ENCODE data around the gene SMAD3.

- TF ChIP-seq, protein P1, sequence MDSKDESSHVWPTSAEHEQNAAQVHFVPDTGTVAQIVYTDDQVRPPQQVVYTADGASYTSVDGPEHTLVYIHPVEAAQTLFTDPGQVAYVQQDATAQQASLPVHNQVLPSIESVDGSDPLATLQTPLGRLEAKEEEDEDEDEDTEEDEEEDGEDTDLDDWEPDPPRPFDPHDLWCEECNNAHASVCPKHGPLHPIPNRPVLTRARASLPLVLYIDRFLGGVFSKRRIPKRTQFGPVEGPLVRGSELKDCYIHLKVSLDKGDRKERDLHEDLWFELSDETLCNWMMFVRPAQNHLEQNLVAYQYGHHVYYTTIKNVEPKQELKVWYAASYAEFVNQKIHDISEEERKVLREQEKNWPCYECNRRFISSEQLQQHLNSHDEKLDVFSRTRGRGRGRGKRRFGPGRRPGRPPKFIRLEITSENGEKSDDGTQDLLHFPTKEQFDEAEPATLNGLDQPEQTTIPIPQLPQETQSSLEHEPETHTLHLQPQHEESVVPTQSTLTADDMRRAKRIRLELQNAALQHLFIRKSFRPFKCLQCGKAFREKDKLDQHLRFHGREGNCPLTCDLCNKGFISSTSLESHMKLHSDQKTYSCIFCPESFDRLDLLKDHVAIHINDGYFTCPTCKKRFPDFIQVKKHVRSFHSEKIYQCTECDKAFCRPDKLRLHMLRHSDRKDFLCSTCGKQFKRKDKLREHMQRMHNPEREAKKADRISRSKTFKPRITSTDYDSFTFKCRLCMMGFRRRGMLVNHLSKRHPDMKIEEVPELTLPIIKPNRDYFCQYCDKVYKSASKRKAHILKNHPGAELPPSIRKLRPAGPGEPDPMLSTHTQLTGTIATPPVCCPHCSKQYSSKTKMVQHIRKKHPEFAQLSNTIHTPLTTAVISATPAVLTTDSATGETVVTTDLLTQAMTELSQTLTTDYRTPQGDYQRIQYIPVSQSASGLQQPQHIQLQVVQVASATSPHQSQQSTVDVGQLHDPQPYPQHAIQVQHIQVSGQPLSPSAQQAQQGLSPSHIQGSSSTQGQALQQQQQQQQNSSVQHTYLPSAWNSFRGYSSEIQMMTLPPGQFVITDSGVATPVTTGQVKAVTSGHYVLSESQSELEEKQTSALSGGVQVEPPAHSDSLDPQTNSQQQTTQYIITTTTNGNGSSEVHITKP (tag by site-specific recombination; IDR thresholded peaks at IDR 0.05), result no peak
- TF ChIP-seq ZNF155 (tag by site-specific recombination; IDR thresholded peaks at IDR 0.05), result no peak
Observed at GRCh38 chr15:67188551-67189218, 123.3 kb downstream of the SMAD3 start.
